ENCODE results near the gene SGF29.
"Not testable (repeated sequence)": the region's sequence is repeated elsewhere in the genome, so short reads cannot be mapped to it uniquely, and the experiment has no call there.

- not testable (repeated sequence) for TF ChIP-seq CTCF (conservative IDR thresholded peaks at IDR 0.05); ZFX (IDR thresholded peaks at IDR 0.05)
These were observed 84.6 kb downstream of the SGF29 start for GRCh38 chr16:28638359-28638758.
